A673 (cell line): ENCODE measurements around the gene FNDC3B.

Source experiments
- EZH2 ChIP-seq: fragments of 200-600 bp; sonication (generic); IDR thresholded peaks from 2 replicates; pipeline ENCODE4 v1.6.1; 2017; ENCODE audit warnings: borderline replicate concordance, low read depth, mild to moderate bottlenecking, mixed read lengths, antibody characterized with exemption, low read length; ENCODE audit not compliant: poor library complexity, severe bottlenecking
- TF ChIP-seq, protein P1 (sequence below): fragments of 300-800, 200-600 bp; sonication (generic); conservative IDR thresholded peaks from 2 replicates; pipeline ENCODE4 v1.5.1; 2017; ENCODE audit warnings: low read depth, mild to moderate bottlenecking, antibody characterized with exemption, low read length, moderate library complexity, mixed read lengths

DNA sequence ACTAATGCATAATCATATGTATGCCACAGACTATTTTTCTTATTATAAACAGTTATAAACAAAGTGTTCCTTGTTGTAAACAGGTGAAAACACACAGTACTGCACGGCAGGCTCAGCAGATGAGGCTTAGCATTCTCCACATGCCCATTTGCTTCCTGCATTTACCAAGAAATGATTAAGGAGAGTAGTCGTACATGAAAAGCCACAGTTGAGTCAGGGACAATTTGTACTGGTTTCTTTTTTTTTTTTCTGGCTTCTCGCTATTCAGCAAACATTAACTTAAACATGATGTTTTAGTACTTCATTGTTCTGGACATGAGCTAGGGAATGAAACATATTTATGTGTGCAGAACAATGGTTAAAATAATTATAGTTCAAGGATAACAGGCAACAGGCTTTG, 345.5 kb downstream of the FNDC3B start:
- TF ChIP-seq, protein P1, sequence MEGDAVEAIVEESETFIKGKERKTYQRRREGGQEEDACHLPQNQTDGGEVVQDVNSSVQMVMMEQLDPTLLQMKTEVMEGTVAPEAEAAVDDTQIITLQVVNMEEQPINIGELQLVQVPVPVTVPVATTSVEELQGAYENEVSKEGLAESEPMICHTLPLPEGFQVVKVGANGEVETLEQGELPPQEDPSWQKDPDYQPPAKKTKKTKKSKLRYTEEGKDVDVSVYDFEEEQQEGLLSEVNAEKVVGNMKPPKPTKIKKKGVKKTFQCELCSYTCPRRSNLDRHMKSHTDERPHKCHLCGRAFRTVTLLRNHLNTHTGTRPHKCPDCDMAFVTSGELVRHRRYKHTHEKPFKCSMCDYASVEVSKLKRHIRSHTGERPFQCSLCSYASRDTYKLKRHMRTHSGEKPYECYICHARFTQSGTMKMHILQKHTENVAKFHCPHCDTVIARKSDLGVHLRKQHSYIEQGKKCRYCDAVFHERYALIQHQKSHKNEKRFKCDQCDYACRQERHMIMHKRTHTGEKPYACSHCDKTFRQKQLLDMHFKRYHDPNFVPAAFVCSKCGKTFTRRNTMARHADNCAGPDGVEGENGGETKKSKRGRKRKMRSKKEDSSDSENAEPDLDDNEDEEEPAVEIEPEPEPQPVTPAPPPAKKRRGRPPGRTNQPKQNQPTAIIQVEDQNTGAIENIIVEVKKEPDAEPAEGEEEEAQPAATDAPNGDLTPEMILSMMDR = no peak
- TF ChIP-seq EZH2 = no peak
